IMR-90 (cell line): Measurements from ENCODE around the gene TMEM253. TPM values are rescaled to one million over a fixed set of nuclear protein-coding genes. Genes with fewer than 3 reads are reported as not detected.

ENCODE experiments used
- ATAC-seq: fragments of 200-7000 bp; cut with Tn5 transposase; 2 replicates; pipeline ENCODE4 v1.9.1; 2020; ENCODE audit warnings: low read depth, mild to moderate bottlenecking, moderate library complexity
- BruUV-seq: library from RNA; stranded (reverse); fragments of 400-500 nt; replicated peaks from 2 replicates; lab custom pipeline; 2021; lab: Mats Ljungman, UMichigan
- CTCF ChIA-PET: fragments of 300-600 bp; formaldehyde crosslinking; extraction: SDS; loops from one replicate; lab custom pipeline; 2021; ENCODE audit warnings: antibody characterized with exemption; lab: Yijun Ruan, JAX
- POLR2A ChIA-PET: fragments of 300-600 bp; sonication (Branson Sonifier 250); formaldehyde crosslinking; loops from one replicate; lab custom pipeline; 2022; ENCODE audit warnings: antibody characterized with exemption; ENCODE audit not compliant: unreplicated experiment; lab: Charles Lee
- DNase-seq: peaks from one replicate; pipeline ENCODE4 v3.0.0; 2013
- H2AFZ ChIP-seq: replicated peaks from 2 replicates; pipeline ENCODE3; 2013; ENCODE audit warnings: low read length, mild to moderate bottlenecking; ENCODE audit not compliant: poor library complexity
- H2AK5ac ChIP-seq: 2 replicates; pipeline ENCODE4 v1.6.1; 2013; ENCODE audit warnings: low read depth, low read length, inconsistent platforms
- H2AK9ac ChIP-seq: replicated peaks from 2 replicates; pipeline ENCODE3; 2013; ENCODE audit warnings: mild to moderate bottlenecking, low read depth, low read length, moderate library complexity; ENCODE audit not compliant: poor library complexity
- H2BK120ac ChIP-seq: 2 replicates; pipeline ENCODE4 v1.6.1; 2013; ENCODE audit warnings: low read depth, low read length, inconsistent platforms
- H2BK15ac ChIP-seq: 3 replicates; pipeline ENCODE4 v1.6.1; 2013; ENCODE audit warnings: low read depth, low read length, inconsistent platforms
- H2BK20ac ChIP-seq: 2 replicates; pipeline ENCODE4 v1.6.1; 2013; ENCODE audit warnings: low read depth, mild to moderate bottlenecking, inconsistent platforms, low read length, moderate library complexity
- H2BK5ac ChIP-seq: 2 replicates; pipeline ENCODE4 v1.6.1; 2013; ENCODE audit warnings: mild to moderate bottlenecking, low read depth, low read length, inconsistent platforms; ENCODE audit not compliant: poor library complexity, severe bottlenecking
- H3K14ac ChIP-seq: replicated peaks from 2 replicates; pipeline ENCODE4 v1.6.1; 2013; ENCODE audit warnings: low read depth, low read length, inconsistent platforms
- H3K18ac ChIP-seq: 2 replicates; pipeline ENCODE4 v1.6.1; 2013; ENCODE audit warnings: low read depth, low read length, control low read depth
- H3K23ac ChIP-seq: 2 replicates; pipeline ENCODE4 v1.6.1; 2013; ENCODE audit warnings: low read depth, low read length, inconsistent platforms
- H3K27ac ChIP-seq: 2 replicates; pipeline ENCODE4 v1.5.1; 2013; ENCODE audit warnings: mild to moderate bottlenecking, control low read depth, low read length; ENCODE audit not compliant: insufficient read depth
- H3K27me3 ChIP-seq: 2 replicates; pipeline ENCODE4 v1.6.1; 2013; ENCODE audit warnings: low read length; ENCODE audit not compliant: control insufficient read depth, insufficient read depth
- H3K36me3 ChIP-seq: 2 replicates; pipeline ENCODE4 v1.6.1; 2013; ENCODE audit warnings: low read length, mixed read lengths; ENCODE audit not compliant: control insufficient read depth, insufficient read depth
- H3K4ac ChIP-seq: 2 replicates; pipeline ENCODE4 v1.6.1; 2013; ENCODE audit warnings: low read depth, low read length, inconsistent platforms
- H3K4me1 ChIP-seq: 2 replicates; pipeline ENCODE4 v1.6.1; 2013; ENCODE audit warnings: low read length, mixed read lengths; ENCODE audit not compliant: control insufficient read depth, insufficient read depth
- H3K4me2 ChIP-seq: 2 replicates; pipeline ENCODE4 v1.6.1; 2013; ENCODE audit warnings: low read depth, mild to moderate bottlenecking, control low read depth, low read length, moderate library complexity
- H3K4me3 ChIP-seq: 2 replicates; pipeline ENCODE4 v1.5.1; 2013; ENCODE audit warnings: low read depth, mild to moderate bottlenecking, control low read depth, low read length, moderate library complexity; ENCODE audit not compliant: insufficient read depth
- H3K56ac ChIP-seq: 2 replicates; pipeline ENCODE4 v1.6.1; 2013; ENCODE audit warnings: low read length, inconsistent platforms; ENCODE audit not compliant: insufficient read depth; ENCODE audit errors: extremely low read depth
- H3K79me1 ChIP-seq, 2 experiments: 2 replicates each; pipeline ENCODE4 v1.6.1; 2013; ENCODE audit warnings: low read length in 2 of 2, inconsistent platforms in 1 of 2, low read depth in 1 of 2
- H3K9ac ChIP-seq: 2 replicates; pipeline ENCODE4 v1.6.1; 2013; ENCODE audit warnings: low read depth, low read length, control low read depth
- H3K9me1 ChIP-seq: 2 replicates; pipeline ENCODE4 v1.6.1; 2013; ENCODE audit warnings: low read length, inconsistent platforms; ENCODE audit not compliant: insufficient read depth
- H3K9me3 ChIP-seq: 2 replicates; pipeline ENCODE4 v1.6.1; 2013; ENCODE audit warnings: low read length; ENCODE audit not compliant: control insufficient read depth, insufficient read depth
- H4K20me1 ChIP-seq: 2 replicates; pipeline ENCODE4 v1.6.1; 2013; ENCODE audit warnings: low read length, inconsistent platforms; ENCODE audit not compliant: insufficient read depth
- H4K5ac ChIP-seq: 2 replicates; pipeline ENCODE4 v1.6.1; 2013; ENCODE audit warnings: mild to moderate bottlenecking, low read depth, low read length, control low read depth
- H4K8ac ChIP-seq, 2 experiments: 2 replicates each; pipeline ENCODE4 v1.6.1; 2013; ENCODE audit warnings: low read depth in 2 of 2, low read length in 2 of 2, control low read depth in 1 of 2, inconsistent platforms in 1 of 2
- H4K91ac ChIP-seq: 2 replicates; pipeline ENCODE4 v1.6.1; 2013; ENCODE audit warnings: low read depth, low read length, inconsistent platforms; ENCODE audit not compliant: insufficient read depth
- MAZ ChIP-seq: IDR thresholded peaks from 2 replicates; pipeline ENCODE4 v1.6.1; 2012; ENCODE audit warnings: low read depth, mild to moderate bottlenecking, low read length, improper control_type of control experiment, moderate library complexity, borderline replicate concordance
- MXI1 ChIP-seq: IDR thresholded peaks from 2 replicates; pipeline ENCODE4 v1.6.1; 2012; ENCODE audit warnings: low read depth, mild to moderate bottlenecking, low read length, moderate library complexity, borderline replicate concordance
- NFE2L2 ChIP-seq: fragments of 150-350 bp; IDR thresholded peaks from 2 replicates; pipeline ENCODE4 v1.6.1; 2016; ENCODE audit warnings: low read depth, mild to moderate bottlenecking, low read length
- WGBS, 2 experiments: methylation state at CpG; one replicate each; pipeline versions ENCODE4 v1.1.5 to v1.1.7; 2013; ENCODE audit warnings: missing lambda C conversion rate in 2 of 2; ENCODE audit not compliant: insufficient read length in 1 of 2; ENCODE audit errors: extremely low coverage in 2 of 2; 5-methylcytosine and 5-hydroxymethylcytosine counted together
- dilution Hi-C: fragments of 300-500 bp; cut with HindIII; formaldehyde crosslinking; loops from one replicate; pipeline ENCODE4 v1.14.3; 2018; ENCODE audit warnings: low sequenced_read_pairs; ENCODE audit not compliant: unreplicated experiment
- in situ Hi-C: fragments of 300-500 bp; cut with MboI; formaldehyde crosslinking; loops from 3 replicates; pipeline ENCODE4 v1.14.3; 2019; ENCODE audit warnings: low sequenced_read_pairs, inconsistent platforms, mixed read lengths
- intact Hi-C: fragments of 100-400 bp; cut with micrococcal nuclease; formaldehyde crosslinking; loops from 2 replicates; pipeline ENCODE4 v1.10.0; 2022
- polyA plus RNA-seq, 3 experiments: library from polyadenylated mRNA; depleted of rRNA; stranded (reverse); fragments of >200 nt; gene quantifications; 2 replicates each; pipeline ENCODE4 v1.2.3, GENCODE V29; 2012; ENCODE audit warnings: low replicate concordance in 1 of 3
- total RNA-seq: library from RNA; depleted of rRNA; stranded (reverse); fragments of >200 nt; gene quantifications from 2 replicates; pipeline ENCODE4 v1.2.3, GENCODE V29; 2012
- TF ChIP-seq, protein P1 (sequence below): fragments of 150-350 bp; IDR thresholded peaks from 2 replicates; pipeline ENCODE4 v1.6.1; 2017; ENCODE audit warnings: mild to moderate bottlenecking, antibody characterized with exemption, low read length, low read depth

Gene TMEM253
- total and polyA plus RNA-seq, 2 of the 4 experiments (the other 2 are of a cell fraction) = 0.07 TPM; not detected in 1

DNA sequence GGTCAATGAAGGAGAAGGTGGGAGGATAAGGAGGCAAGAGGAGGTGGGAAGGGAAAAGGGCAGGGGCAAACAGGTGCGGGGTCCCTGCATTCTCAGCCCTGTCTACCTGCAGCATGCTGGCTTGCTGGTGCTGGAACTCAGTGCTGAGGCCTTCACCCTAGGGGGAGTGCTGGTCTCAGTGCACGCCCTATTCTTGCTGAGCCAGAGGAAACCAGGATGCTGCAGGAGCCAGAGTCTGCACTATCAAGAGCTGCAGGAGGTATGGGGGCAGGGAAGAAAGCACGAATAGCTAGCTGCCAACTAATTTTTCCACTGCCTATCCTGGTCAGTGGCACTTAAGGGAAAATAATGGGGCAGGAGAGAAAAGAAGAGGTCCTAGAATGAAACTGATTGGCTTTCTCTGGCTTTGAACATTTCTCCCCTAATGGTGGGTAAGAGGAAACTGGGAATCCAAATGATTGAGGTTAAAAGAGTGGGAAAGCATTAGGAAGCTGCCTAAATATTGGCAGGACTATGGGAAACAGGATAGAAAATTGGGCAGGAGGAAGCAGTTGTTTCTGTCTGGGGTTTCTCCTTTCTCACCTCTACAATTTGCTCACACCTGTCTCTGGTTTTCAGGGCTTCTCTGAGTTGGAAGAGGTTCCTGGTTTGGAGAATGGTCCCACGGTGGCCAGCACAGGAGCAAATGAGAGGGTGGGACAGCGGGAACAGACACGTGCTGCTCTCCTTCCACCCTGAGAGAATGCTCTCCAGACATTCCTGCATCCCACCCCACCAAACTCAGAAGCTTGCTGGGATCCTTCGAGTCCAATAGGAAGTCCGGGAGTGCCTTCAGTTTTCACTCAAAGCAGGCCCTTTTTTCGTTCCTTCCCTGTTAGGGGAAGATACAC is 1.9 kb downstream of the TMEM253 start (continued):
- TF ChIP-seq MXI1 (no peak), MAZ (no peak)

DNA sequence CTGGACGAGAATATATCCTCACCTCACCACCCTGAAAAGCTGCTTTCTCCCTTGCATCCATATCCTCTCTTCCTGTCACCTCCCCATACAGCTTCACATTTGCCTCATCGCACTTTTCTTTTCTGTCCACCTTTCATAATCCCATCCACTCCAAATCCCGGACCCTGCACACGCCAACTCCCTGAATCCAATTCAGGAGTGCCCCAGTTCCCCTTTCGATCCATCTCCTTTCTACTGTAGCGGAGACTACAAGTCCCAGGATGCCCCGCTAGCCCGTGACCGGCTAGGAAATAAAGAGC is 2.5 kb downstream of the TMEM253 start:
- Histone ChIP-seq H3K4me1 (peaks cover 6% of the 10 kb centered on the region), H2BK20ac (no peak overlapping the region), H3K27me3 (no peaks in the 10 kb centered on the region), H3K4me2 (peak overlapping the region; percentile 85), H3K9ac (peak overlapping the region; percentile 64), H2BK120ac (peak overlapping the region; percentile 64), H2BK15ac (peak overlapping the region; percentile 11; the same call in 1 of the 3 replicates), H3K36me3 (no peaks in the 10 kb centered on the region), H3K4me3 (peak overlapping the region; percentile 36), H3K14ac (peak overlapping the region; percentile 82), H3K4ac (peak overlapping the region; percentile 75), H4K5ac (peak overlapping the region; percentile 68), H3K18ac (no peak overlapping the region), H3K9me1 (peaks cover 3% of the 10 kb centered on the region; the same call in 1 of the 2 replicates), H4K8ac (peak overlapping the region; percentile 39 to 94), H2BK5ac (no peak overlapping the region), H2AFZ (peak overlapping the region; percentile 100), H3K27ac (peak overlapping the region; percentile 39; the same call in 1 of the 2 replicates), H3K23ac (peak overlapping the region; percentile 70; the same call in 1 of the 2 replicates), H3K56ac (peak overlapping the region; percentile 37), H3K9me3 (no peaks in the 10 kb centered on the region), H2AK5ac (no peak overlapping the region; the same call in 1 of the 2 replicates), H2AK9ac (peak overlapping the region; percentile 89), H4K20me1 (no peaks in the 10 kb centered on the region), H3K79me1 (0 out of 4 replicates have a peak, but pooled peaks cover 0 to 2% of the 10 kb centered on the region in 2 experiments), H4K91ac (peak overlapping the region; percentile 70)
- dilution Hi-C loops (no loop called here), intact Hi-C loops (loop anchor here (5.0 kb wide), 2 partner anchors 246 to 421 kb away; partner anchors contain the start of gene RNASE4), in situ Hi-C loops (loop anchor here (5.0 kb wide), 1 partner anchor 86 kb away; no protein-coding TSS in a partner anchor)
- no peak for TF ChIP-seq NFE2L2
- TF ChIP-seq, protein P1, sequence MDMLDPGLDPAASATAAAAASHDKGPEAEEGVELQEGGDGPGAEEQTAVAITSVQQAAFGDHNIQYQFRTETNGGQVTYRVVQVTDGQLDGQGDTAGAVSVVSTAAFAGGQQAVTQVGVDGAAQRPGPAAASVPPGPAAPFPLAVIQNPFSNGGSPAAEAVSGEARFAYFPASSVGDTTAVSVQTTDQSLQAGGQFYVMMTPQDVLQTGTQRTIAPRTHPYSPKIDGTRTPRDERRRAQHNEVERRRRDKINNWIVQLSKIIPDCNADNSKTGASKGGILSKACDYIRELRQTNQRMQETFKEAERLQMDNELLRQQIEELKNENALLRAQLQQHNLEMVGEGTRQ = peak; percentile 82
- ATAC-seq (no peak), DNase-seq (no peak)
- ChIA-PET CTCF (interaction anchor here (0.6 to 4.2 kb wide), 7 partner anchors 11 to 92 kb away, joined by 3 to 44 read pairs (median 6); no protein-coding TSS in a partner anchor), POLR2A (no interaction called here)
- no TSS peak for BruUV-seq
- 0% methylated on average over 2 of the region's 9 CpGs; no CpG with 5 or more reads in 1 of the 2 experiments for WGBS, 2 experiments
